HG03469 (cell line): Measurements from ENCODE around the gene PLA2G4B.

ENCODE experiments used
- ATAC-seq: cut with Tn5 transposase; IDR thresholded peaks from one replicate; pipeline ENCODE4 v1.9.1; 2021; ENCODE audit warnings: mild to moderate bottlenecking, moderate library complexity, moderate number of reproducible peaks; ENCODE audit not compliant: unreplicated experiment

The PLA2G4B gene

DNA sequence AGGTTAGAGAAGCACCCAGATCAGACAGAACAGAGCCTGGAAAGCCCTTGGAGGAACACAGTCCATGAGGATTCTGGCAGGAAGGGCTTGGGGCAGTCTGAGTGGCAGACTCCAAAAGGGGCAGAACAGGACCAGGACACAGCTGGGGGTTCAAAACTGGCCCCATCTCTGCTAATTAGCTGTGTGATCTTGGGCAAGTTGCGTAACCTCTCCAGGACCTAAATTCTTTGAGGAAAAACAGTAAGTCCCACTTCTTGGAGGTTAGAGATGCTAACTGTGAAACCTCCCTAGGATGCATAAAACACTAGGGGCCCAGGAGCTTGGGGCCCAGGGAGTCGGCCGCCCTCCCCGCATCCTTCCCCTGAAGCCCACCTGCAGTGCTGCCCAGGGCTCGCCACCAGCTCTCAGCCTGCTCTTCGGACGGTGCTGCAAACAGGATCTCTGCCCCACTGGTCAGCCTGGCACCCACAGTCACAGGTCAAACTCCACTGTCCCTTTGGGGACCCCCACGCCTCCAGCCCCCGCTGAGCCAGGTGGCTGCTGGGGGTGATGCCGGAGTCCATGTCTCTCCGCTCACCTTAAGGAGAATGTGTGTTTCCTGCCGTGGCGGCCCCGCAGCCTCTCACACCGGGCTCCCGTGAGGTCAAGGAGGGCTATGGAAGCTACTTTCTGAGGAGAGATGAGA, 12.0 kb downstream of the PLA2G4B start:
- ATAC-seq = no peak

- no peak for ATAC-seq
Observed at GRCh38 chr15:41851167-41851523, 12.5 kb downstream of the PLA2G4B start.

DNA sequence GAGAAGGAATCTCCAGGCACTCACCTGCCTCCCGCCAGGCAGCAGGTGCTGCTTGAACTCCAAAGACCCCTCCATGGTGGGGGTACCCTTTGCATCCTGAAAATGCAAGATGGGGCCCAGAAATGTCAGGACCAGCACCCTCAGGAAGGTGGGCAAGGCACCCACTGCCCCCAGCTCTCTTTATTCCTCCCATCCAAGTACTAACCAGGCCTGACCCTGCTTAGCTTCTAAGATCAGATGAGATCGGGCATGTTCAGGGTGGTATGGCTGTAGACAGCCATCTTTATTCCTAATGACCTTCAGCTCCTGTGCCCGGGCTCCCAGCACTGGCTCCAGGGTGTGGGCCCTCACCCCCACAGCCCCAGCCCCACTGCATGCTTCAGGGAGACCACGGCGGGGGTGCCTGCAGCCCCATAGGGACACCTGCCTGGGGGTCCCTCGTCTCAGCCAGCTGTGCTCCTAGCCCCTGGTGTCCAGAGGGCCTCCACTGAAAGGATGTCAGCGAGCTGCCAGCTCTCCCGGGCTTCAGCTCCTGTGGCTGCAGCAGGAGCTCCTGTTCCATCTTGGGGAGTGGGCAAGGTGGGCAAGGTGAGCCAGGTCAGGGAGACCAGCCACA, 13.2 kb downstream of the PLA2G4B start:
- no peak for ATAC-seq

GRCh38 chr15:41852736-41853590, 14.3 kb downstream of the PLA2G4B start:
- no peak for ATAC-seq

- no peak for ATAC-seq
Observed at GRCh38 chr15:41853831-41854230, 15.2 kb downstream of the PLA2G4B start.

- no peak for ATAC-seq
Observed at GRCh38 chr15:41854443-41854842, 15.8 kb downstream of the PLA2G4B start.

- no peak for ATAC-seq
Observed at GRCh38 chr15:41855261-41855961, 16.8 kb downstream of the PLA2G4B start.

DNA sequence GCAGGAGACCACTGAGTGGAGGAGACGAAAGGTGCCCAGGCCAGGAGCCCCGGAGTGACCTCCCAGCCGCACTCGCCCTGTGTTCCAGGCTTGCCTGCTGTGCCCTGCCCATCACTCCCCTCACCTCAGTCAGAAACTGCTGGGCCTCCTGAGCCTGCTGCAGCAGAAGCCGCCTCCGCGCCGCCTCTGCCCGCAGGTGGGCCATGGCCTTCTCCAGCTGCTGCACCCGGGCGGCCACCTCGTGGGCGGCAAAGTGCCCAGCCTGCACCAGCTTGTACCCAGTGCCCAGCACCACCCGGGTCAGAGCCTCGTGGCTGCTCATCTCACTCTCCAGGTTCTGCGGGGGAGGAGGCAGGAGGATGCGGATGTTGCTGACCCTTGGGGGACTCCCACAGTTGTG, 17.6 kb downstream of the PLA2G4B start:
- no peak for ATAC-seq

DNA sequence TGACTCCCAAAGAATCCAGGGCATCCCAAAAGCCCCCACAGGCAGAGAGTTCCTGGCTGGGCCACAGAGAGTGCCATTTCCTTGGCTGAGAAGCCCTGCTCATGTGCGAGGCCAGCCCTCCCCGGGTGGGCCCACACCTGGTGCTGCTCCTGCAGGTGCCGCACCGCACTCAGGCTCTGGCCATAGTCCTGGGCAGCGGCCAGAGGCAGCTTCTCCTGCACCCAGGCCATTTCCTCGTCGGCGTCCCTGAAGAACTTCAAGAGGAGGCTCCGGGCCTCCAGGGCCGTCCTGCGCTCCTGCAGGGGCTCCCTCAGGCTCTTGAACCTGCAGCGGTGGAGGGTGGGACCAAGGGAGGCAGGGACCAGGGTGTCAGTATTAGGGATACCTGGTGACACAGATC, 18.1 kb downstream of the PLA2G4B start:
- no peak for ATAC-seq

DNA sequence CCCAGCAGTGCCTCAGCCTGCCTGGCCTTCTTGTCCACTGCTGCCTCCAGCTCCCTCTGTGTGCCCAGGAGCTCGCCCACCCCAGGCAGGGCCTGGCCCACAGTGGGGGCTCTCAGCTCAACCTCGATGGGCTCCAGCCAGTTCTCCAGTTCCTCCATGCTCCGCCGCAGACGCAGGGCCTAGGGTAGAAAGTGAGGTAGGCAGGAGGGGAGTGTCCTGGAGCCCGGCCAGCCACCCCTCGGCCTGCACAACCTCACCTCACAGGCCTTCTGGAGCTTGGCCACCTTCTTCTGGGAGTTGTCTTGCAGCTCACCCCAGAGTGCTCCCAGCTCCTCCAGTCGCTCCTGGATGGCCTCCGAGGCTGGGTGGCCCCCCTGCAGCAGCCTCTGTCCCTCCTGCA, 18.7 kb downstream of the PLA2G4B start:
- ATAC-seq = no peak

GRCh38 chr15:41858756-41859155, 20.1 kb downstream of the PLA2G4B start:
- no peak for ATAC-seq

DNA sequence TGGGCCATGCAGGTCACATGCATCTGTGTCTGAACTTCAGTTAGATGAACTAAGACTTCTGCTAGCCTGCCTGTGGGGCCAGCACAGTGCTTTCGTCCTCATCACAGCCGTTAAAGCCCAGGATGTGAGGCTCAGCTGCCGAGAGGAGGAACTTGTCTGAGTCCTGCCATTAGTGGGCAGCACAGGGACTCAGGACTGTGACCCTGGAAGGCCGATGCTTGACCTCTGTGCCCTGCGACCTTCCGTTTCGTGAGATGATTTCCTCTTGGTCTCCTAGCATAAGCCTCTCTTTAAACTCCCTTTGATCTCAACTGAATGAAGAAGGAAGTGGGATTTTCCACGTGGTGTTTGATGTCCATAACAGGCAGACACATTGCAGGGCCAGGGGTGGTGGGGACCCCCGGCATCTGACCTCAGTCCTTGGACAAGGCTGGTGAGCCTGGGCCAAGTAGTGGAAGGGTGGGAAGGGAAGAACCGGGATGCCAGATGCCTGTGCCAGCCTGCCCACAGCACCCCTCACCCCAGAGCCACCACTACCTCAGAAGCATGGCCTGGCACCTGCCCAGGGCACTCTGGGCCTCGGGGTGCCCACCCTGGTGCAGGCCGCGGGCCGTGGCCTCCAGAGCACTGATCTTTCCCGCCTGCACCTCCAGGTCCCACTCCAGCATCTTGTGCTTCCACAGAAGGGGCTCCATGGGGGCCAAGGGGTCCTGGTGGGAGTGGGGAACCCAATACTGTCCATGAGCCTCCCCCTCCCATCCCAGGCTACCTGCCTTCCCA, 21.6 kb downstream of the PLA2G4B start:
- ATAC-seq = no peak

DNA sequence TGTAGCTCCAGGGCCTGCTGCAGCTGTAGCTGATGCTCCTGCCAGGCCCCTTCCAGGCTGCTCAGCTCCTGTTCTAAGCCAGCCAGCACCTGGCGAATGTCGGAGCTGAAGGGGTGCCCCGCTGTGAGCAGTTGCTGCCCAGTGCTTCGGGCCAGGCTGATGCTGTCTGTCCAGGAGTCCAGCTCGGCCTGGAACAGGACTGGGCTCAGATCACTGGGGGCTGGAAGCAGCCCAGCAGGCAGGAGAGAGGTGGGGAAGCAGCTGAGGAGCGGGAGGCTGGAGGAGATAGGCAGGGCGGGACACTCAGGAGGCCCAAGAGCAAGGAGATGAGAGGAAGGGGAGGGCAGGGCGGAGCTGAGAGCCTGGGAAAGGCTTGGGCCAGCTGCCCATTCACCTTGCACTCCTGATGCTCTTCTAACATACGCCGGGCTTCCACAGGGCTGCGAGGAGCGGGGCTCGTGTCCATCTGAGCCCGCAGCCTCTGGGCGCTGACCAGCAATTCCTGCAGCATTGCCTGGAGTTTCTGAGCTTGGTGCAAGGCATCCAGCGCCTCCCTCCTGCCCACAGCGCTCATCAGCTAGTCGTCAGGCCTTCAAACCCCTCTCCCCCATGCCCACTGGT, 23.2 kb downstream of the PLA2G4B start:
- ATAC-seq = no peak

DNA sequence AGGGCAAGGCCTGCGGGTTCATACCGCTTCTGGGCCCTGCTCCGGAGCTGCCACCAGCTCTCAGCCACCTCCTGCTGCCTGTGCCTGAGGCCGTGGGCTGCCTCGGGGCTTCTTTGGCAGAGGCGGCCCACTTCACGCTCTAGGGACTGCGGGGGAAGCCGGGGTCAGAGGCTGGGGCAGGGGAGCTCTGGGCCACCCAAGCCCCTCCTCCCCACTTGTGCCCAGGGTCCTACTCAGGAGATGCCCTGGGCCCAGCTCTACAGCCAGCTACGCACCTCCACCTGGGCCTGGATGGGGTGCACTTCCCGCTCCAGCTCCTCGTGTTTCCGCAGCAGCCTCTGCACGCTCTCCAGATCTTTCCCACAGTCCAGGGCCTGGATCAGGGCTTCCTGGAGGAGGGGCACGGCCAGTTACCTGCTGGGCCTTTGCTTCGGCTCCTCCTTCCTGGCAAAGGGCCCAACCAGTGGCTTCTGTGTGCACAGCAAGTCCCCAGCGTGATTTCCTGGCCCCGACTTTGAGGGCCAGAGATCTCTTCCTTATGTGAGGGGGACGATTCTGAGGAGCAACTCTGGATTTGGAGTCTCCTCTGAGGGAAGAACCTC, 24.0 kb downstream of the PLA2G4B start:
- ATAC-seq = no peak

- ATAC-seq = no peak
Observed at GRCh38 chr15:41865490-41866055, 26.9 kb downstream of the PLA2G4B start.

GRCh38 chr15:41866263-41866703, 27.6 kb downstream of the PLA2G4B start:
- no peak for ATAC-seq

- no peak for ATAC-seq
Observed at GRCh38 chr15:41866872-41867579, 28.4 kb downstream of the PLA2G4B start.

DNA sequence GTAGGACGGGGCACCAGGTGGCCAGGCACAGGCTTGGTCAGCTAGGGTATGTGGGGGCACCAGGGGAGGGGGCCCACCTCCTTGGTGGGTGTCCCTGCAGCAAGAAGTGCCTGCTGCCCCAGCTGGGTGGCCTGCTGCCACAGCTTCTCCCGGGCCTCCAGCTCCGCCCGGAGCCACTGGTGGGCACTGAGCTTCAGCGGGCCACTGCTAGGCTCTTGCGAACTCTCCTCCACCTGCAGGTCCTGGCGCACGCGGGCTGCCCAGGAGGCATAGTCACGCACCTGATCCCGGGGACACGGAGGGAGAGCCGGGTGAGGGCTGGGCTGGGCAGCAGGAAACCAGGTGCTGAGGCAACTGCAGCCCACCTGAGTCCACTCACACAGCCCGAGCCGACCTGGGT, 29.7 kb downstream of the PLA2G4B start:
- ATAC-seq = no peak
